GM23338 (cell line): ENCODE measurements around the gene DHRSX. TPM values are rescaled to one million over a fixed set of nuclear protein-coding genes. Genes with fewer than 3 reads are reported as not detected.

Experiments
- ATAC-seq: fragments of 200-7000 bp; cut with Tn5 transposase; 3 replicates; pipeline ENCODE4 v1.9.1; 2020
- DNase-seq: peaks from one replicate; pipeline ENCODE4 v3.0.0-alpha.2; 2015; ENCODE audit warnings: low spot score
- H2AFZ ChIP-seq: fragments of 200-600 bp; sonication (generic); 2 replicates; pipeline ENCODE4 v1.8.0; 2016; ENCODE audit warnings: antibody characterized with exemption, mild to moderate bottlenecking, moderate library complexity
- H3F3A ChIP-seq: fragments of 200-600 bp; sonication (generic); replicated peaks from 2 replicates; pipeline ENCODE4 v1.8.0; 2017; ENCODE audit warnings: antibody characterized with exemption, mixed run types, low read depth
- H3K27ac ChIP-seq: fragments of 200-600 bp; sonication (generic); 2 replicates; pipeline ENCODE4 v1.6.1; 2016; ENCODE audit warnings: low read depth
- H3K27me3 ChIP-seq: fragments of 200-600 bp; sonication (generic); 2 replicates; pipeline ENCODE4 v1.8.0; 2016; ENCODE audit warnings: mild to moderate bottlenecking, mixed run types, moderate library complexity; ENCODE audit not compliant: insufficient read depth
- H3K36me3 ChIP-seq: fragments of 200-600 bp; sonication (generic); 2 replicates; pipeline ENCODE4 v1.8.0; 2016; ENCODE audit warnings: mild to moderate bottlenecking; ENCODE audit not compliant: insufficient read depth
- H3K4me1 ChIP-seq: fragments of 200-600 bp; sonication (generic); 2 replicates; pipeline ENCODE4 v1.8.0; 2016; ENCODE audit warnings: mild to moderate bottlenecking, moderate library complexity; ENCODE audit not compliant: insufficient read depth
- H3K4me2 ChIP-seq: fragments of 200-600 bp; sonication (generic); 2 replicates; pipeline ENCODE4 v1.7.1; 2017; ENCODE audit warnings: mixed run types
- H3K4me3 ChIP-seq: fragments of 200-600 bp; sonication (generic); 2 replicates; pipeline ENCODE4 v1.6.1; 2016; ENCODE audit warnings: mixed run types
- H3K79me2 ChIP-seq: fragments of 200-600 bp; sonication (generic); replicated peaks from 2 replicates; pipeline ENCODE4 v1.8.0; 2017; ENCODE audit warnings: mild to moderate bottlenecking; ENCODE audit not compliant: insufficient read depth
- H3K9me2 ChIP-seq: fragments of 200-600 bp; sonication (generic); 2 replicates; pipeline ENCODE4 v1.8.0; 2017; ENCODE audit not compliant: insufficient read depth
- H4K20me1 ChIP-seq: fragments of 200-600 bp; sonication (generic); replicated peaks from 2 replicates; pipeline ENCODE4 v1.8.0; 2017; ENCODE audit warnings: mild to moderate bottlenecking; ENCODE audit not compliant: insufficient read depth
- H3K27ac Mint-ChIP-seq: 2 replicates; pipeline ENCODE4 v1.8.0; 2020; ENCODE audit warnings: inconsistent platforms, mild to moderate bottlenecking, moderate library complexity, mixed read lengths
- H3K27me3 Mint-ChIP-seq: 3 replicates; pipeline ENCODE4 v1.8.0; 2022; ENCODE audit warnings: low read depth, mild to moderate bottlenecking, moderate library complexity, mixed read lengths, inconsistent platforms; ENCODE audit not compliant: insufficient read depth, poor library complexity
- H3K36me3 Mint-ChIP-seq: 3 replicates; pipeline ENCODE4 v1.8.0; 2021; ENCODE audit warnings: low read depth, mild to moderate bottlenecking, inconsistent platforms, moderate library complexity, mixed read lengths
- H3K4me1 Mint-ChIP-seq: 3 replicates; pipeline ENCODE4 v1.8.0; 2020; ENCODE audit warnings: mild to moderate bottlenecking, inconsistent platforms, mixed read lengths
- H3K4me3 Mint-ChIP-seq: 3 replicates; pipeline ENCODE4 v1.8.0; 2021; ENCODE audit warnings: moderate library complexity, mild to moderate bottlenecking, inconsistent platforms, mixed read lengths
- H3K9me3 Mint-ChIP-seq: 3 replicates; pipeline ENCODE4 v1.8.0; 2020; ENCODE audit warnings: moderate library complexity, mild to moderate bottlenecking, inconsistent platforms, mixed read lengths
- CREB1 ChIP-seq: fragments of 250-450 bp; sonication (Bioruptor Pico); IDR thresholded peaks from 2 replicates; pipeline ENCODE4 v1.5.0; 2020; ENCODE audit warnings: low read depth, mild to moderate bottlenecking, moderate library complexity
- ETS1 ChIP-seq: IDR thresholded peaks from 2 replicates; pipeline ENCODE4 v1.6.1; 2016; ENCODE audit warnings: antibody characterized with exemption
- EZH2 ChIP-seq: fragments of 200-600 bp; sonication (generic); IDR thresholded peaks from one replicate; pipeline ENCODE4 v1.8.0; 2017; ENCODE audit warnings: antibody characterized with exemption, mild to moderate bottlenecking, low read depth; ENCODE audit not compliant: unreplicated experiment
- EZH2phosphoT487 ChIP-seq: fragments of 200-600 bp; sonication (generic); IDR thresholded peaks from one replicate; pipeline ENCODE4 v1.8.1; 2018; ENCODE audit warnings: antibody characterized with exemption; ENCODE audit not compliant: unreplicated experiment
- JUNB ChIP-seq: IDR thresholded peaks from one replicate; pipeline ENCODE4 v1.6.1; 2016; ENCODE audit warnings: antibody characterized with exemption; ENCODE audit not compliant: unreplicated experiment
- NANOG ChIP-seq: IDR thresholded peaks from 2 replicates; pipeline ENCODE4 v1.6.1; 2016; ENCODE audit warnings: antibody characterized with exemption, borderline replicate concordance
- POLR2AphosphoS5 ChIP-seq: IDR thresholded peaks from 2 replicates; pipeline ENCODE4 v1.6.1; 2016; ENCODE audit warnings: antibody characterized with exemption, low read depth
- STAT1 ChIP-seq: IDR thresholded peaks from one replicate; pipeline ENCODE4 v1.6.1; 2016; ENCODE audit warnings: antibody characterized with exemption; ENCODE audit not compliant: unreplicated experiment
- ZNF114 ChIP-seq: fragments of 250-450 bp; sonication (Bioruptor Pico); IDR thresholded peaks from 2 replicates; pipeline ENCODE4 v1.5.0; 2020; ENCODE audit warnings: mild to moderate bottlenecking, moderate library complexity
- ZNF331 ChIP-seq: fragments of 250-450 bp; sonication (Bioruptor Pico); IDR thresholded peaks from 2 replicates; pipeline ENCODE4 v1.5.0; 2020; ENCODE audit warnings: low read depth, mild to moderate bottlenecking, moderate library complexity
- polyA plus RNA-seq: library from polyadenylated mRNA; unstranded; fragments of >200 nt; fragmentation: Nextera tagmentation; extraction: Ambion mirVana; gene quantifications from 2 replicates; pipeline ENCODE4 v1.2.1, GENCODE V29; 2016
- total RNA-seq: library from RNA; depleted of rRNA; stranded (reverse); fragments of >200 nt; shearing (Covaris generic); gene quantifications from 2 replicates; pipeline ENCODE4 v1.2.3, GENCODE V29; 2014
- TF ChIP-seq, protein P1 (sequence below), 2 experiments: fragments of 200-600 bp in 1 of 2; sonication (generic) in 1 of 2; conservative IDR thresholded peaks; 2 replicates each; pipeline versions ENCODE4 v1.5.1 to v1.6.1; 2016 to 2017; ENCODE audit warnings: antibody characterized with exemption in 2 of 2, low read depth in 2 of 2, mild to moderate bottlenecking in 2 of 2, moderate library complexity in 1 of 2
- TF ChIP-seq, protein P2 (sequence below): IDR thresholded peaks from one replicate; pipeline ENCODE4 v1.6.1; 2018; ENCODE audit warnings: antibody characterized with exemption; ENCODE audit not compliant: unreplicated experiment
- TF ChIP-seq, protein P3 (sequence below): fragments of 250-450 bp; sonication (Bioruptor Pico); IDR thresholded peaks from 2 replicates; pipeline ENCODE4 v1.5.0; 2020; ENCODE audit warnings: mild to moderate bottlenecking, moderate library complexity

Gene DHRSX
- total and polyA plus RNA-seq, 2 experiments from 2014 or later: 33.9 to 43.0 TPM

- no peaks in the 10 kb centered on the region for H3K79me2 ChIP-seq
- peaks cover 44% of the 10 kb centered on the region for H3K9me3 Mint-ChIP-seq
- H3K27me3 ChIP-seq: no peaks in the 10 kb centered on the region
- H3K36me3 ChIP-seq: no peaks in the 10 kb centered on the region
- no peaks in the 10 kb centered on the region for H3K9me2 ChIP-seq
- 0 out of 2 replicates have a peak, but pooled peaks cover 3% of the 10 kb centered on the region for H3F3A ChIP-seq
- H3K4me2 ChIP-seq: no peak overlapping the region
- no peak overlapping the region for H2AFZ ChIP-seq
- peaks cover 30% of the 10 kb centered on the region for H3K4me1 ChIP-seq
- no peak overlapping the region for H3K27ac Mint-ChIP-seq
- no peaks in the 10 kb centered on the region for H4K20me1 ChIP-seq
- H3K36me3 Mint-ChIP-seq: peaks cover 39% of the 10 kb centered on the region
- no peak overlapping the region for H3K4me3 Mint-ChIP-seq
- no peak overlapping the region for H3K27ac ChIP-seq
- ATAC-seq (no peak), DNase-seq (no peak)
- H3K27me3 Mint-ChIP-seq: peaks cover 6% of the 10 kb centered on the region
- no peak overlapping the region for H3K4me3 ChIP-seq
- peaks cover 23% of the 10 kb centered on the region for H3K4me1 Mint-ChIP-seq
- TF ChIP-seq ZNF114 (CRISPR knock-in tag) (no peak), ZNF331 (CRISPR knock-in tag) (no peak), ETS1 (no peak), NANOG (no peak), CREB1 (CRISPR knock-in tag) (no peak), POLR2AphosphoS5 (no peak), STAT1 (no peak), JUNB (no peak), EZH2phosphoT487 (no peak), EZH2 (no peak)
- TF ChIP-seq, protein P1, sequence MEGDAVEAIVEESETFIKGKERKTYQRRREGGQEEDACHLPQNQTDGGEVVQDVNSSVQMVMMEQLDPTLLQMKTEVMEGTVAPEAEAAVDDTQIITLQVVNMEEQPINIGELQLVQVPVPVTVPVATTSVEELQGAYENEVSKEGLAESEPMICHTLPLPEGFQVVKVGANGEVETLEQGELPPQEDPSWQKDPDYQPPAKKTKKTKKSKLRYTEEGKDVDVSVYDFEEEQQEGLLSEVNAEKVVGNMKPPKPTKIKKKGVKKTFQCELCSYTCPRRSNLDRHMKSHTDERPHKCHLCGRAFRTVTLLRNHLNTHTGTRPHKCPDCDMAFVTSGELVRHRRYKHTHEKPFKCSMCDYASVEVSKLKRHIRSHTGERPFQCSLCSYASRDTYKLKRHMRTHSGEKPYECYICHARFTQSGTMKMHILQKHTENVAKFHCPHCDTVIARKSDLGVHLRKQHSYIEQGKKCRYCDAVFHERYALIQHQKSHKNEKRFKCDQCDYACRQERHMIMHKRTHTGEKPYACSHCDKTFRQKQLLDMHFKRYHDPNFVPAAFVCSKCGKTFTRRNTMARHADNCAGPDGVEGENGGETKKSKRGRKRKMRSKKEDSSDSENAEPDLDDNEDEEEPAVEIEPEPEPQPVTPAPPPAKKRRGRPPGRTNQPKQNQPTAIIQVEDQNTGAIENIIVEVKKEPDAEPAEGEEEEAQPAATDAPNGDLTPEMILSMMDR (conservative IDR thresholded peaks at IDR 0.05; ENCODE audit: low read depth in 2 of 2): no peak
- TF ChIP-seq, protein P2, sequence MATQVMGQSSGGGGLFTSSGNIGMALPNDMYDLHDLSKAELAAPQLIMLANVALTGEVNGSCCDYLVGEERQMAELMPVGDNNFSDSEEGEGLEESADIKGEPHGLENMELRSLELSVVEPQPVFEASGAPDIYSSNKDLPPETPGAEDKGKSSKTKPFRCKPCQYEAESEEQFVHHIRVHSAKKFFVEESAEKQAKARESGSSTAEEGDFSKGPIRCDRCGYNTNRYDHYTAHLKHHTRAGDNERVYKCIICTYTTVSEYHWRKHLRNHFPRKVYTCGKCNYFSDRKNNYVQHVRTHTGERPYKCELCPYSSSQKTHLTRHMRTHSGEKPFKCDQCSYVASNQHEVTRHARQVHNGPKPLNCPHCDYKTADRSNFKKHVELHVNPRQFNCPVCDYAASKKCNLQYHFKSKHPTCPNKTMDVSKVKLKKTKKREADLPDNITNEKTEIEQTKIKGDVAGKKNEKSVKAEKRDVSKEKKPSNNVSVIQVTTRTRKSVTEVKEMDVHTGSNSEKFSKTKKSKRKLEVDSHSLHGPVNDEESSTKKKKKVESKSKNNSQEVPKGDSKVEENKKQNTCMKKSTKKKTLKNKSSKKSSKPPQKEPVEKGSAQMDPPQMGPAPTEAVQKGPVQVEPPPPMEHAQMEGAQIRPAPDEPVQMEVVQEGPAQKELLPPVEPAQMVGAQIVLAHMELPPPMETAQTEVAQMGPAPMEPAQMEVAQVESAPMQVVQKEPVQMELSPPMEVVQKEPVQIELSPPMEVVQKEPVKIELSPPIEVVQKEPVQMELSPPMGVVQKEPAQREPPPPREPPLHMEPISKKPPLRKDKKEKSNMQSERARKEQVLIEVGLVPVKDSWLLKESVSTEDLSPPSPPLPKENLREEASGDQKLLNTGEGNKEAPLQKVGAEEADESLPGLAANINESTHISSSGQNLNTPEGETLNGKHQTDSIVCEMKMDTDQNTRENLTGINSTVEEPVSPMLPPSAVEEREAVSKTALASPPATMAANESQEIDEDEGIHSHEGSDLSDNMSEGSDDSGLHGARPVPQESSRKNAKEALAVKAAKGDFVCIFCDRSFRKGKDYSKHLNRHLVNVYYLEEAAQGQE: no peak
- TF ChIP-seq, protein P3, sequence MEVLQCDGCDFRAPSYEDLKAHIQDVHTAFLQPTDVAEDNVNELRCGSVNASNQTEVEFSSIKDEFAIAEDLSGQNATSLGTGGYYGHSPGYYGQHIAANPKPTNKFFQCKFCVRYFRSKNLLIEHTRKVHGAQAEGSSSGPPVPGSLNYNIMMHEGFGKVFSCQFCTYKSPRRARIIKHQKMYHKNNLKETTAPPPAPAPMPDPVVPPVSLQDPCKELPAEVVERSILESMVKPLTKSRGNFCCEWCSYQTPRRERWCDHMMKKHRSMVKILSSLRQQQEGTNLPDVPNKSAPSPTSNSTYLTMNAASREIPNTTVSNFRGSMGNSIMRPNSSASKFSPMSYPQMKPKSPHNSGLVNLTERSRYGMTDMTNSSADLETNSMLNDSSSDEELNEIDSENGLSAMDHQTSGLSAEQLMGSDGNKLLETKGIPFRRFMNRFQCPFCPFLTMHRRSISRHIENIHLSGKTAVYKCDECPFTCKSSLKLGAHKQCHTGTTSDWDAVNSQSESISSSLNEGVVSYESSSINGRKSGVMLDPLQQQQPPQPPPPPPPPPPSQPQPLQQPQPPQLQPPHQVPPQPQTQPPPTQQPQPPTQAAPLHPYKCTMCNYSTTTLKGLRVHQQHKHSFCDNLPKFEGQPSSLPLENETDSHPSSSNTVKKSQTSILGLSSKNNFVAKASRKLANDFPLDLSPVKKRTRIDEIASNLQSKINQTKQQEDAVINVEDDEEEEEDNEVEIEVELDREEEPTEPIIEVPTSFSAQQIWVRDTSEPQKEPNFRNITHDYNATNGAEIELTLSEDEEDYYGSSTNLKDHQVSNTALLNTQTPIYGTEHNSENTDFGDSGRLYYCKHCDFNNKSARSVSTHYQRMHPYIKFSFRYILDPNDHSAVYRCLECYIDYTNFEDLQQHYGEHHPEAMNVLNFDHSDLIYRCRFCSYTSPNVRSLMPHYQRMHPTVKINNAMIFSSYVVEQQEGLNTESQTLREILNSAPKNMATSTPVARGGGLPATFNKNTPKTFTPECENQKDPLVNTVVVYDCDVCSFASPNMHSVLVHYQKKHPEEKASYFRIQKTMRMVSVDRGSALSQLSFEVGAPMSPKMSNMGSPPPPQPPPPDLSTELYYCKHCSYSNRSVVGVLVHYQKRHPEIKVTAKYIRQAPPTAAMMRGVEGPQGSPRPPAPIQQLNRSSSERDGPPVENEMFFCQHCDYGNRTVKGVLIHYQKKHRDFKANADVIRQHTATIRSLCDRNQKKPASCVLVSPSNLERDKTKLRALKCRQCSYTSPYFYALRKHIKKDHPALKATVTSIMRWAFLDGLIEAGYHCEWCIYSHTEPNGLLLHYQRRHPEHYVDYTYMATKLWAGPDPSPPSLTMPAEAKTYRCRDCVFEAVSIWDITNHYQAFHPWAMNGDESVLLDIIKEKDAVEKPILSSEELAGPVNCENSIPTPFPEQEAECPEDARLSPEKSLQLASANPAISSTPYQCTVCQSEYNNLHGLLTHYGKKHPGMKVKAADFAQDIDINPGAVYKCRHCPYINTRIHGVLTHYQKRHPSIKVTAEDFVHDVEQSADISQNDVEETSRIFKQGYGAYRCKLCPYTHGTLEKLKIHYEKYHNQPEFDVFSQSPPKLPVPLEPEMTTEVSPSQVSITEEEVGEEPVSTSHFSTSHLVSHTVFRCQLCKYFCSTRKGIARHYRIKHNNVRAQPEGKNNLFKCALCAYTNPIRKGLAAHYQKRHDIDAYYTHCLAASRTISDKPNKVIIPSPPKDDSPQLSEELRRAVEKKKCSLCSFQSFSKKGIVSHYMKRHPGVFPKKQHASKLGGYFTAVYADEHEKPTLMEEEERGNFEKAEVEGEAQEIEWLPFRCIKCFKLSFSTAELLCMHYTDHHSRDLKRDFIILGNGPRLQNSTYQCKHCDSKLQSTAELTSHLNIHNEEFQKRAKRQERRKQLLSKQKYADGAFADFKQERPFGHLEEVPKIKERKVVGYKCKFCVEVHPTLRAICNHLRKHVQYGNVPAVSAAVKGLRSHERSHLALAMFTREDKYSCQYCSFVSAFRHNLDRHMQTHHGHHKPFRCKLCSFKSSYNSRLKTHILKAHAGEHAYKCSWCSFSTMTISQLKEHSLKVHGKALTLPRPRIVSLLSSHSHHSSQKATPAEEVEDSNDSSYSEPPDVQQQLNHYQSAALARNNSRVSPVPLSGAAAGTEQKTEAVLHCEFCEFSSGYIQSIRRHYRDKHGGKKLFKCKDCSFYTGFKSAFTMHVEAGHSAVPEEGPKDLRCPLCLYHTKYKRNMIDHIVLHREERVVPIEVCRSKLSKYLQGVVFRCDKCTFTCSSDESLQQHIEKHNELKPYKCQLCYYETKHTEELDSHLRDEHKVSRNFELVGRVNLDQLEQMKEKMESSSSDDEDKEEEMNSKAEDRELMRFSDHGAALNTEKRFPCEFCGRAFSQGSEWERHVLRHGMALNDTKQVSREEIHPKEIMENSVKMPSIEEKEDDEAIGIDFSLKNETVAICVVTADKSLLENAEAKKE (CRISPR knock-in tag): no peak
These were observed 45.7 kb upstream of the DHRSX start for GRCh38 chrX:2546496-2546895.
